Measurements from ENCODE around the gene JMJD8.

GRCh38 chr16:684071-684794 is at the start of gene JMJD8:
- TF ChIP-seq JUND (IDR thresholded peaks at IDR 0.05) (no peak), REST (IDR thresholded peaks at IDR 0.05; ENCODE audit: low read depth) (no peak), POLR2A (IDR thresholded peaks at IDR 0.05; ENCODE audit: borderline replicate concordance, extremely low read depth, insufficient read depth, insufficient read length) (peak; percentile 93), POLR2AphosphoS5 (IDR thresholded peaks at IDR 0.05; ENCODE audit: low read depth, low read length) (peak; percentile 91), CEBPB (IDR thresholded peaks at IDR 0.05; ENCODE audit: low read depth) (no peak), SRF (IDR thresholded peaks at IDR 0.05; ENCODE audit: low read depth) (no peak)

Measured in HCT116 (cell line).